Tibial nerve (tissue), 4 donors: ENCODE data around the gene PRSS37. TPM values are rescaled to one million over a fixed set of nuclear protein-coding genes. Genes with fewer than 3 reads are reported as not detected.

ENCODE experiments used
- DNase-seq, 2 donors: peaks; one replicate each; pipeline ENCODE4 v3.0.0-alpha.2; 2019; ENCODE audit warnings: low spot score in 2 of 2
- H3K27ac ChIP-seq, 4 donors: fragments of 200-600 bp; sonication (generic) in 3 of 4; one replicate each; pipeline ENCODE4 v1.5.1; 2017 to 2019; ENCODE audit warnings: mild to moderate bottlenecking in 1 of 4
- H3K27me3 ChIP-seq, 2 donors: fragments of 200-600 bp; sonication (generic) in 1 of 2; one replicate each; pipeline versions ENCODE4 v1.5.1 to v1.6.0; 2017 to 2019
- H3K36me3 ChIP-seq, 3 donors: fragments of 200-600 bp; sonication (generic); one replicate each; pipeline ENCODE4 v1.5.1; 2018 to 2019
- H3K4me1 ChIP-seq, 4 donors: fragments of 200-600 bp; sonication (generic) in 3 of 4; one replicate each; pipeline ENCODE4 v1.5.1; 2017 to 2019
- H3K4me3 ChIP-seq, 4 donors: fragments of 200-600 bp; sonication (generic) in 3 of 4; one replicate each; pipeline ENCODE4 v1.5.1; 2017 to 2019; ENCODE audit warnings: mild to moderate bottlenecking in 1 of 4, moderate library complexity in 1 of 4
- H3K9me3 ChIP-seq, 4 donors: fragments of 200-600 bp; sonication (generic) in 3 of 4; one replicate each; pipeline ENCODE4 v1.5.1; 2017 to 2019
- EP300 ChIP-seq, 2 donors: sonication (generic); formaldehyde crosslinking; IDR thresholded peaks; one replicate each; pipeline ENCODE4 v1.6.1; 2017; ENCODE audit warnings: antibody characterized with exemption in 2 of 2, mild to moderate bottlenecking in 1 of 2
- POLR2A ChIP-seq, 2 donors: fragments of 450-650 bp; IDR thresholded peaks; one replicate each; pipeline ENCODE4 v1.6.1; 2017; ENCODE audit warnings: antibody characterized with exemption in 2 of 2, mild to moderate bottlenecking in 2 of 2, moderate library complexity in 2 of 2
- whole genome bisulfite sequencing, 2 donors: methylation state at CpG; one replicate each; pipeline ENCODE4 v1.1.5; 2018; 5-methylcytosine and 5-hydroxymethylcytosine counted together
- total RNA-seq, 4 donors: library from RNA; depleted of rRNA; stranded (reverse); fragments of >200 nt; gene quantifications; one replicate each; pipeline ENCODE4 v1.1.0, GENCODE V29; 2016
- TF ChIP-seq, protein P1 (sequence below), 5 experiments: fragments of 200-600 bp in 3 of 5; fragments of 450-650 bp in 2 of 5; sonication (generic) in 3 of 5; IDR thresholded peaks; one replicate each; pipeline ENCODE4 v1.5.1; 2016 to 2019; ENCODE audit warnings: antibody characterized with exemption in 5 of 5, mild to moderate bottlenecking in 3 of 5, moderate library complexity in 2 of 5

PRSS37 gene
- total RNA-seq, 4 donors from 2014 or later = not detected

GRCh38 chr7:141864765-141865447 is 23.6 kb upstream of the PRSS37 start:
- Histone ChIP-seq H3K4me3 (no peak overlapping the region), H3K9me3 (peaks cover 0 to 21% (median 0%) of the 10 kb centered on the region in 4 donors), H3K27me3 (no peaks in the 10 kb centered on the region), H3K4me1 (no peaks in the 10 kb centered on the region), H3K27ac (no peak overlapping the region), H3K36me3 (peaks cover 0 to 3% (median 0%) of the 10 kb centered on the region in 3 donors)
- DNase-seq = no peak
- TF ChIP-seq, protein P1, sequence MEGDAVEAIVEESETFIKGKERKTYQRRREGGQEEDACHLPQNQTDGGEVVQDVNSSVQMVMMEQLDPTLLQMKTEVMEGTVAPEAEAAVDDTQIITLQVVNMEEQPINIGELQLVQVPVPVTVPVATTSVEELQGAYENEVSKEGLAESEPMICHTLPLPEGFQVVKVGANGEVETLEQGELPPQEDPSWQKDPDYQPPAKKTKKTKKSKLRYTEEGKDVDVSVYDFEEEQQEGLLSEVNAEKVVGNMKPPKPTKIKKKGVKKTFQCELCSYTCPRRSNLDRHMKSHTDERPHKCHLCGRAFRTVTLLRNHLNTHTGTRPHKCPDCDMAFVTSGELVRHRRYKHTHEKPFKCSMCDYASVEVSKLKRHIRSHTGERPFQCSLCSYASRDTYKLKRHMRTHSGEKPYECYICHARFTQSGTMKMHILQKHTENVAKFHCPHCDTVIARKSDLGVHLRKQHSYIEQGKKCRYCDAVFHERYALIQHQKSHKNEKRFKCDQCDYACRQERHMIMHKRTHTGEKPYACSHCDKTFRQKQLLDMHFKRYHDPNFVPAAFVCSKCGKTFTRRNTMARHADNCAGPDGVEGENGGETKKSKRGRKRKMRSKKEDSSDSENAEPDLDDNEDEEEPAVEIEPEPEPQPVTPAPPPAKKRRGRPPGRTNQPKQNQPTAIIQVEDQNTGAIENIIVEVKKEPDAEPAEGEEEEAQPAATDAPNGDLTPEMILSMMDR (IDR thresholded peaks at IDR 0.05) = no peak
- TF ChIP-seq EP300 (IDR thresholded peaks at IDR 0.05) (no peak), POLR2A (IDR thresholded peaks at IDR 0.05) (no peak)
- 56 to 64% methylated on average over 2 of the region's 2 CpGs for WGBS, 2 donors

DNA sequence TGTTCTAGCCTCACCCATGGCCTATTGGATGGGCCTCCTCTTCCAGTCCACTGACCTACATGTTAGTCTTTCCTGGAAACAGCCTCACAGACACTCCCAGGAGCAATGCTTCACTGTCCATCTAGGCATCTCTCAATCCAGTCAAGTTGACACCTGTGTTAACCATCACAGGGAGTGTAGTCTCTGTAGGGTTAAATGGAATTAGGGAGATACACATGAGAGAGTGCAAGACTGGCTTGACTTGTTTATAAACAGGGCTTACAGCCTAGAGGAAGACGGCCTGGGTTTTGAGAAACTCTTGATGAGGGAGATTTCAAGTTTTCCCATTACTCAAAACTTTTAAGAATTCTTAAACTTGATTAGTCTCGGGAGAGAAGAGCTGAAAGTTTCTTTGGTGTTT is 18.9 kb upstream of the PRSS37 start:
- WGBS, 2 donors = 73 to 78% methylated on average over 2 of the region's 2 CpGs
- peaks cover 0 to 46% (median 4%) of the 10 kb centered on the region in 4 donors for H3K9me3 ChIP-seq
- TF ChIP-seq, protein P1 (IDR thresholded peaks at IDR 0.05) = no peak
- TF ChIP-seq EP300 (IDR thresholded peaks at IDR 0.05) = no peak
- TF ChIP-seq POLR2A (IDR thresholded peaks at IDR 0.05) = no peak
- DNase-seq = no peak
- peaks cover 0 to 3% (median 0%) of the 10 kb centered on the region in 3 donors for H3K36me3 ChIP-seq
- no peak overlapping the region for H3K4me3 ChIP-seq
- no peak overlapping the region for H3K27ac ChIP-seq
- H3K27me3 ChIP-seq = no peaks in the 10 kb centered on the region
- H3K4me1 ChIP-seq = no peaks in the 10 kb centered on the region

- no peaks in the 10 kb centered on the region for H3K27me3 ChIP-seq
- peaks cover 0 to 55% (median 0%) of the 10 kb centered on the region in 4 donors for H3K9me3 ChIP-seq
- DNase-seq = no peak
- H3K4me1 ChIP-seq = no peaks in the 10 kb centered on the region
- no peak overlapping the region for H3K4me3 ChIP-seq
- no peak overlapping the region for H3K27ac ChIP-seq
- TF ChIP-seq POLR2A (IDR thresholded peaks at IDR 0.05) = no peak
- no peak for TF ChIP-seq EP300 (IDR thresholded peaks at IDR 0.05)
- TF ChIP-seq, protein P1 (IDR thresholded peaks at IDR 0.05) = no peak
- peaks cover 0 to 31% (median 0%) of the 10 kb centered on the region in 3 donors for H3K36me3 ChIP-seq
- WGBS, 2 donors = 71 to 83% methylated on average over 5 of the region's 5 CpGs
Measured at GRCh38 chr7:141847996-141848395, 6.7 kb upstream of the PRSS37 start.

DNA sequence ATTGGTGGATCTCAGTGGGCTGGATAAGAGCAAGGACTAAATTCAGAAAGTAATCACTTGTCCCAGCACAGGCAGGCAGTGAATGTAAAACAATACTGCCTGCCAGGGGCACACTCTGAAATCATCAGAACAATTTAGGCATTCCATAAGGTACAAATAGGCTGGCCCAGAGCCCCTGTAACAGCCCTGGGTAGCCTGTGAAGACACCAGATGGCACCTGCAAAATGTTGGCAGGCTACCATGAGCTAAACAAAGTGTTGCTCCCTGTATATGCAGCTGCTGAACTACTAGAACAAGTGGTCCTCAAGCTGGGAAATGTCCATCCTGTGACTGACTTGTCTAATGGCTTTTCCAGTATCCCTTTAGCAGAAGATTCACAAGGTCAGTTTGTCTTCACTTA is 3.0 kb upstream of the PRSS37 start:
- H3K27ac ChIP-seq = no peak overlapping the region
- peaks cover 0 to 35% (median 0%) of the 10 kb centered on the region in 4 donors for H3K9me3 ChIP-seq
- no peaks in the 10 kb centered on the region for H3K27me3 ChIP-seq
- TF ChIP-seq EP300 (IDR thresholded peaks at IDR 0.05) = no peak
- TF ChIP-seq, protein P1 (IDR thresholded peaks at IDR 0.05) = no peak
- no peak for TF ChIP-seq POLR2A (IDR thresholded peaks at IDR 0.05)
- no peaks in the 10 kb centered on the region for H3K4me1 ChIP-seq
- peaks cover 0 to 31% (median 0%) of the 10 kb centered on the region in 3 donors for H3K36me3 ChIP-seq
- DNase-seq = no peak
- no peak overlapping the region for H3K4me3 ChIP-seq

DNA sequence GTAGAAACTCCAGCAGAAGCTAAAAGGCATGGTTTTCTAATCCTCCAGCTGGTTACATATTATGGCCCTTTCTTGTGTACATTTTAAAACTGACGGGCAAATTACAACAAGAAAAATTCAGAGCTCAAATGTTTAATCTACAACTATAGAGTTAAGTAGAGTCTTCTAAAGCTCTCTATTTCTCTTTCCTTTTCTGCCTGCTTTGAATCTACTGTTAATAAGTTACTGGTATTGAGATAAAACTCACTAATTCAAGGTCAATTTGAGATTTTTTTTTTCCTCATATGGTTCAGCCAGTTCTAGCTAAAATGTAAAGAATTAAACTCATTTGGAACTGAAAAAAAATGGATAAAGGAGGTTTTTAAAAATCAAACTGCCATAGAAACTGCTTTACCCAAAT is 1.6 kb upstream of the PRSS37 start:
- Histone ChIP-seq H3K36me3 (peaks cover 0 to 31% (median 0%) of the 10 kb centered on the region in 3 donors), H3K27me3 (no peaks in the 10 kb centered on the region), H3K4me3 (no peak overlapping the region), H3K4me1 (no peaks in the 10 kb centered on the region), H3K9me3 (peaks cover 0 to 22% (median 0%) of the 10 kb centered on the region in 4 donors), H3K27ac (no peak overlapping the region)
- no peak for DNase-seq
- WGBS, 2 donors = 85 to 89% methylated on average over 1 of the region's 1 CpG
- TF ChIP-seq, protein P1 (IDR thresholded peaks at IDR 0.05) = no peak
